NB4 (cell line): ENCODE data around the gene FBXL13.

Source experiments
- DNase-seq: peaks from one replicate; pipeline ENCODE4 v3.0.0; 2010; ENCODE audit warnings: low read depth
- H3K4me3 ChIP-seq: one replicate; pipeline ENCODE4 v1.5.1; 2011; ENCODE audit warnings: mild to moderate bottlenecking, low read depth, low read length, moderate library complexity
- CTCF ChIP-seq: IDR thresholded peaks from one replicate; pipeline ENCODE4 v1.5.1; 2012; ENCODE audit warnings: low read depth, low read length
- MAX ChIP-seq: IDR thresholded peaks from 2 replicates; pipeline ENCODE4 v1.6.1; 2011; ENCODE audit warnings: low read depth, low read length
- MYC ChIP-seq: IDR thresholded peaks from 2 replicates; pipeline ENCODE4 v1.6.1; 2011; ENCODE audit warnings: low read depth, low read length
- POLR2A ChIP-seq: IDR thresholded peaks from 2 replicates; pipeline ENCODE4 v1.6.1; 2011; ENCODE audit warnings: mild to moderate bottlenecking; ENCODE audit not compliant: insufficient read length; ENCODE audit errors: extremely low read depth

Gene FBXL13

GRCh38 chr7:102836977-102837376, 237.6 kb downstream of the FBXL13 start:
- TF ChIP-seq CTCF (no peak), MYC (no peak), POLR2A (no peak), MAX (no peak)
- no peak for DNase-seq
- no peak overlapping the region for H3K4me3 ChIP-seq

GRCh38 chr7:102836191-102836919, 238.2 kb downstream of the FBXL13 start:
- no peak for DNase-seq
- no peak for TF ChIP-seq MYC
- no peak for TF ChIP-seq MAX
- TF ChIP-seq POLR2A, result no peak
- TF ChIP-seq CTCF, result no peak
- H3K4me3 ChIP-seq, result no peak overlapping the region

- TF ChIP-seq POLR2A (no peak), MYC (no peak), MAX (no peak), CTCF (no peak)
- no peak overlapping the region for H3K4me3 ChIP-seq
- peak; percentile 21 for DNase-seq
Measured at GRCh38 chr7:102834999-102835398, 239.6 kb downstream of the FBXL13 start.

- TF ChIP-seq CTCF, result no peak
- TF ChIP-seq POLR2A, result no peak
- no peak for TF ChIP-seq MAX
- no peak for TF ChIP-seq MYC
- DNase-seq, result no peak
- no peak overlapping the region for H3K4me3 ChIP-seq
Measured at GRCh38 chr7:102834466-102834865, 240.1 kb downstream of the FBXL13 start.

GRCh38 chr7:102833343-102833742, 241.3 kb downstream of the FBXL13 start:
- DNase-seq, result no peak
- TF ChIP-seq MAX (no peak), POLR2A (no peak), CTCF (no peak), MYC (no peak)

GRCh38 chr7:102832674-102833073, 241.9 kb downstream of the FBXL13 start:
- TF ChIP-seq POLR2A (no peak), CTCF (no peak), MAX (no peak), MYC (no peak)
- no peak for DNase-seq

More at GRCh38 chr7:102833343-102833742, 241.3 kb downstream of the FBXL13 start:
- no peak overlapping the region for H3K4me3 ChIP-seq

More at GRCh38 chr7:102832674-102833073, 241.9 kb downstream of the FBXL13 start:
- H3K4me3 ChIP-seq, result no peak overlapping the region
